Pons (tissue), 1 donor: ENCODE data around the gene STRIT1.
"Not testable (repeated sequence)": the region's sequence is repeated elsewhere in the genome, so short reads cannot be mapped to it uniquely, and the experiment has no call there.

ENCODE experiments used
- DNase-seq: peaks from one replicate; pipeline ENCODE4 v3.0.0-alpha.2; 2016; ENCODE audit warnings: low spot score

STRIT1 gene

GRCh38 chr3:155313300-155313699 is 19.8 kb upstream of the STRIT1 start:
- DNase-seq: no peak

- DNase-seq: no peak
Measured at GRCh38 chr3:155312781-155313180, 19.3 kb upstream of the STRIT1 start.

- DNase-seq: no peak
Measured at GRCh38 chr3:155309581-155309980, 16.1 kb upstream of the STRIT1 start.

- no peak for DNase-seq
Measured at GRCh38 chr3:155308831-155309230, 15.3 kb upstream of the STRIT1 start.

GRCh38 chr3:155307183-155307582 is 13.7 kb upstream of the STRIT1 start:
- no peak for DNase-seq

- DNase-seq: no peak
Measured at GRCh38 chr3:155304394-155304793, 10.9 kb upstream of the STRIT1 start.

GRCh38 chr3:155303540-155304097 is 10.1 kb upstream of the STRIT1 start:
- DNase-seq: no peak

GRCh38 chr3:155302891-155303290 is 9.4 kb upstream of the STRIT1 start:
- no peak for DNase-seq

GRCh38 chr3:155302481-155302880 is 9.0 kb upstream of the STRIT1 start:
- no peak for DNase-seq

GRCh38 chr3:155297100-155297499 is 3.6 kb upstream of the STRIT1 start:
- DNase-seq: no peak

GRCh38 chr3:155296413-155296812 is 2.9 kb upstream of the STRIT1 start:
- no peak for DNase-seq

GRCh38 chr3:155292693-155293092 is 790 bp downstream of the STRIT1 start:
- DNase-seq: no peak

- DNase-seq: no peak
Measured at GRCh38 chr3:155292133-155292532, 1.4 kb downstream of the STRIT1 start.

GRCh38 chr3:155286736-155287135 is 6.7 kb downstream of the STRIT1 start:
- no peak for DNase-seq

- DNase-seq: no peak
Measured at GRCh38 chr3:155285936-155286335, 7.5 kb downstream of the STRIT1 start.

- no peak for DNase-seq
Measured at GRCh38 chr3:155283092-155284056, 10.1 kb downstream of the STRIT1 start.

GRCh38 chr3:155282385-155283091 is 10.9 kb downstream of the STRIT1 start:
- DNase-seq: no peak

GRCh38 chr3:155281912-155282311 is 11.6 kb downstream of the STRIT1 start:
- no peak for DNase-seq

- not testable (repeated sequence) for DNase-seq
Measured at GRCh38 chr3:155276089-155276488, 17.4 kb downstream of the STRIT1 start.

GRCh38 chr3:155275159-155275754 is 18.2 kb downstream of the STRIT1 start:
- DNase-seq: not testable (repeated sequence)

GRCh38 chr3:155274435-155274834 is 19.0 kb downstream of the STRIT1 start:
- not testable (repeated sequence) for DNase-seq

GRCh38 chr3:155271343-155271613 is 22.2 kb downstream of the STRIT1 start:
- DNase-seq: no peak
